HCT116 (cell line): Measurements from ENCODE around the gene IRF9. TPM values are rescaled to one million over a fixed set of nuclear protein-coding genes. Genes with fewer than 3 reads are reported as not detected.

Experiments used
- ATAC-seq: fragments of 200-7000 bp; cut with Tn5 transposase; 2 replicates; pipeline ENCODE4 v1.9.1; 2020; ENCODE audit warnings: mild to moderate bottlenecking, moderate library complexity
- BruUV-seq: library from RNA; stranded (reverse); fragments of 400-500 nt; replicated peaks from 2 replicates; lab custom pipeline; 2021; lab: Mats Ljungman, UMichigan
- CTCF ChIA-PET: fragments of 300-600 bp; sonication (Branson Sonifier 250); formaldehyde crosslinking; loops from one replicate; lab custom pipeline; 2021; ENCODE audit warnings: antibody characterized with exemption; lab: Charles Lee
- POLR2A ChIA-PET: fragments of 300-600, 350-600 bp; sonication (Branson Sonifier 250); formaldehyde crosslinking; loops from one replicate; lab custom pipeline; 2021; ENCODE audit warnings: antibody characterized with exemption; lab: Charles Lee
- RAD21 ChIA-PET, 2 experiments: fragments of 300-600 bp; sonication (Branson Sonifier 250); formaldehyde crosslinking; loops; one replicate each; lab custom pipeline; 2023; ENCODE audit warnings: low total read pairs in 2 of 2; ENCODE audit not compliant: uncharacterized antibody in 2 of 2, unreplicated experiment in 2 of 2, low non-redundant PET in 1 of 2; lab: Charles Lee
- DNase-seq: peaks from one replicate; pipeline ENCODE4 v3.0.0-alpha.2; 2010; ENCODE audit warnings: low read depth, low spot score
- H2AFZ ChIP-seq: fragments of 200-600 bp; shearing (Covaris generic), sonication (generic); 2 replicates; pipeline ENCODE4 v1.6.1; 2017; ENCODE audit warnings: low read depth, mixed run types, mixed read lengths, antibody characterized with exemption, low read length; ENCODE audit not compliant: poor library complexity, severe bottlenecking
- H3K27ac ChIP-seq: 2 replicates; pipeline ENCODE4 v1.5.1; 2012; ENCODE audit warnings: low read depth, low read length
- H3K27me3 ChIP-seq: fragments of 200-600 bp; sonication (generic); 2 replicates; pipeline ENCODE4 v1.6.1; 2016; ENCODE audit warnings: mixed run types, low read length, mixed read lengths; ENCODE audit not compliant: insufficient read depth
- H3K36me3 ChIP-seq, 2 experiments: fragments of 200-500 bp in 1 of 2; fragments of 200-600 bp in 1 of 2; sonication (Bioruptor generic) in 1 of 2; sonication (generic) in 1 of 2; 2 replicates each; pipeline versions ENCODE4 v1.5.1 to v1.6.1; 2014 to 2016; ENCODE audit warnings: low read length in 2 of 2, inconsistent platforms in 1 of 2, mixed read lengths in 1 of 2, mixed run types in 1 of 2; ENCODE audit not compliant: insufficient read depth in 2 of 2, control insufficient read depth in 1 of 2
- H3K4me1 ChIP-seq, 2 experiments: fragments of 200-600 bp in 1 of 2; sonication (generic) in 1 of 2; 2 replicates each; pipeline versions ENCODE4 v1.5.1 to v1.6.1; 2012 to 2017; ENCODE audit warnings: low read length in 2 of 2, inconsistent platforms in 1 of 2, mild to moderate bottlenecking in 1 of 2, mixed read lengths in 1 of 2, mixed run types in 1 of 2, moderate library complexity in 1 of 2; ENCODE audit not compliant: insufficient read depth in 2 of 2, control insufficient read depth in 1 of 2
- H3K4me2 ChIP-seq: fragments of 200-600 bp; sonication (generic); 2 replicates; pipeline ENCODE4 v1.6.1; 2017; ENCODE audit warnings: mixed run types, low read length, mixed read lengths
- H3K4me3 ChIP-seq, 2 experiments: fragments of 200-600 bp in 1 of 2; sonication (generic) in 1 of 2; replicated peaks in 1 of 2; 2 replicates each; pipeline ENCODE4 v1.5.1; 2011 to 2016; ENCODE audit warnings: low read length in 2 of 2, control low read depth in 1 of 2, low read depth in 1 of 2, mild to moderate bottlenecking in 1 of 2, mixed read lengths in 1 of 2, mixed run types in 1 of 2
- H3K79me2 ChIP-seq: fragments of 200-600 bp; sonication (generic); 2 replicates; pipeline ENCODE4 v1.6.1; 2017; ENCODE audit warnings: mild to moderate bottlenecking, mixed run types, low read length, moderate library complexity, mixed read lengths; ENCODE audit not compliant: insufficient read depth
- H3K9ac ChIP-seq: fragments of 200-600 bp; sonication (generic); 2 replicates; pipeline ENCODE4 v1.6.1; 2016; ENCODE audit warnings: low read length, mixed read lengths
- H3K9me2 ChIP-seq: fragments of 200-600 bp; sonication (generic), shearing (Covaris generic); 2 replicates; pipeline ENCODE4 v1.6.1; 2017; ENCODE audit warnings: mixed run types, mild to moderate bottlenecking, moderate library complexity; ENCODE audit not compliant: insufficient read depth
- H3K9me3 ChIP-seq, 2 experiments: fragments of 200-500 bp in 1 of 2; fragments of 200-600 bp in 1 of 2; sonication (Bioruptor generic) in 1 of 2; sonication (generic) in 1 of 2; 2 replicates each; pipeline ENCODE4 v1.6.1; 2014 to 2017; ENCODE audit warnings: low read length in 2 of 2, mixed read lengths in 2 of 2, inconsistent platforms in 1 of 2, low read depth in 1 of 2, mild to moderate bottlenecking in 1 of 2, mixed run types in 1 of 2, moderate library complexity in 1 of 2; ENCODE audit not compliant: control insufficient read depth in 1 of 2, insufficient read depth in 1 of 2
- H4K20me1 ChIP-seq: fragments of 200-600 bp; sonication (generic), shearing (Covaris generic); 2 replicates; pipeline ENCODE4 v1.6.1; 2017; ENCODE audit warnings: mixed run types, mild to moderate bottlenecking, moderate library complexity; ENCODE audit not compliant: insufficient read depth
- CBX3 ChIP-seq: IDR thresholded peaks from 2 replicates; pipeline ENCODE4 v1.6.1; 2012; ENCODE audit warnings: low read depth
- CEBPB ChIP-seq: IDR thresholded peaks from 2 replicates; pipeline ENCODE4 v1.6.1; 2012; ENCODE audit warnings: low read depth
- EGR1 ChIP-seq: IDR thresholded peaks from 2 replicates; pipeline ENCODE4 v1.6.1; 2012; ENCODE audit warnings: low read depth
- EZH2 ChIP-seq: fragments of 200-600 bp; sonication (generic); IDR thresholded peaks from 2 replicates; pipeline ENCODE4 v1.6.1; 2017; ENCODE audit warnings: antibody characterized with exemption, mixed run types
- EZH2phosphoT487 ChIP-seq: fragments of 200-600 bp; IDR thresholded peaks from 2 replicates; pipeline ENCODE4 v1.6.1; 2018; ENCODE audit warnings: antibody characterized with exemption, borderline replicate concordance
- FOSL1 ChIP-seq: IDR thresholded peaks from 2 replicates; pipeline ENCODE4 v1.6.1; 2012; ENCODE audit warnings: low read depth
- POLR2A ChIP-seq: IDR thresholded peaks from 2 replicates; pipeline ENCODE4 v1.7.0; 2011; ENCODE audit warnings: borderline replicate concordance; ENCODE audit not compliant: insufficient read depth, insufficient read length; ENCODE audit errors: extremely low read depth
- POLR2AphosphoS5 ChIP-seq: IDR thresholded peaks from 2 replicates; pipeline ENCODE4 v1.6.1; 2011; ENCODE audit warnings: mild to moderate bottlenecking, low read depth, low read length, moderate library complexity
- RAD21 ChIP-seq: IDR thresholded peaks from 2 replicates; pipeline ENCODE4 v1.6.1; 2012; ENCODE audit warnings: low read depth, mild to moderate bottlenecking
- SIN3A ChIP-seq: IDR thresholded peaks from 2 replicates; pipeline ENCODE4 v1.6.1; 2012; ENCODE audit warnings: low read depth
- SP1 ChIP-seq: IDR thresholded peaks from 2 replicates; pipeline ENCODE4 v1.6.1; 2012; ENCODE audit warnings: low read depth
- SRF ChIP-seq: IDR thresholded peaks from 2 replicates; pipeline ENCODE4 v1.6.1; 2012; ENCODE audit warnings: low read depth
- YY1 ChIP-seq: IDR thresholded peaks from 2 replicates; pipeline ENCODE4 v1.6.1; 2011; ENCODE audit warnings: low read length, low read depth, moderate library complexity, mild to moderate bottlenecking; ENCODE audit not compliant: insufficient replicate concordance; ENCODE audit errors: extremely low read depth
- ZNF274 ChIP-seq: fragments of 200-500 bp; sonication (Bioruptor generic); IDR thresholded peaks from 2 replicates; pipeline ENCODE4 v1.6.1; 2014; ENCODE audit warnings: mild to moderate bottlenecking, low read depth, low read length, inconsistent platforms
- intact Hi-C: fragments of 100-400 bp; cut with micrococcal nuclease; formaldehyde crosslinking; loops from 2 replicates; pipeline ENCODE4 v1.10.0; 2022
- total RNA-seq: library from RNA; stranded (reverse); gene quantifications from one replicate; pipeline ENCODE4 v1.2.1, GENCODE V29; 2021; ENCODE audit not compliant: unreplicated experiment
- TF ChIP-seq, protein P1 (sequence below): IDR thresholded peaks from 2 replicates; pipeline ENCODE4 v1.6.1; 2012
- TF ChIP-seq, protein P2 (sequence below): IDR thresholded peaks from 2 replicates; pipeline ENCODE4 v1.6.1; 2011; ENCODE audit warnings: mild to moderate bottlenecking, low read length, moderate library complexity; ENCODE audit not compliant: insufficient replicate concordance; ENCODE audit errors: extremely low read depth
- TF ChIP-seq, protein P3 (sequence below), 3 experiments: fragments of 200-600 bp in 1 of 3; sonication (generic) in 1 of 3; IDR thresholded peaks in 2 of 3; conservative IDR thresholded peaks in 1 of 3; 2 replicates each; pipeline ENCODE4 v1.5.1; 2012 to 2017; ENCODE audit warnings: low read depth in 2 of 3, low read length in 2 of 3, antibody characterized with exemption in 1 of 3, borderline replicate concordance in 1 of 3, control low read depth in 1 of 3, mild to moderate bottlenecking in 1 of 3, mixed read lengths in 1 of 3, mixed run types in 1 of 3, moderate library complexity in 1 of 3; ENCODE audit not compliant: insufficient read depth in 1 of 3

The IRF9 gene
- total RNA-seq, 1 experiment from 2014 or later: 21.7 TPM

DNA sequence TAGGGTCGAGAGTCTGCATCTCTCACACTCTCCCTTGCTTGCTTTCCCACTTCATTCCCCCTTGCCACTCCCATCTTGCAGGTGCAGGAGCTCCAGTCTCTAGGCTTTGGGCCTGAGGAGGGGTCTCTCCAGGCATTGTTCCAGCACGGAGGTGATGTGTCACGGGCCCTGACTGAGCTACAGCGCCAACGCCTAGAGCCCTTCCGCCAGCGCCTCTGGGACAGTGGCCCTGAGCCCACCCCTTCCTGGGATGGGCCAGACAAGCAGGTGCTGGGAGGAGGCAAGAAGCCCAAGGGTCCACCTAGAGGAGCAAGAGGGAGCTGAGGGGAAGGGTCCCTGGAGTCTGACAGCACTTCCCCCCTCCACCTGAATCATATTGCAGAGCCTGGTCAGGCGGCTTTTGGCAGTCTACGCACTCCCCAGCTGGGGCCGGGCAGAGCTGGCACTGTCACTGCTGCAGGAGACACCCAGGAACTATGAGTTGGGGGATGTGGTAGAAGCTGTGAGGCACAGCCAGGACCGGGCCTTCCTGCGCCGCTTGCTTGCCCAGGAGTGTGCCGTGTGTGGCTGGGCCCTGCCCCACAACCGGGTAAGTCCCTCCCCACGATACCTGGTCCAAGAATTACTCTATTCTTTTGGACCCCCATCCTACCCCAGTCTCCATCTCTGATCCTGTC is 9.5 kb upstream of the IRF9 start:
- H3K27ac ChIP-seq: no peak overlapping the region
- POLR2A ChIA-PET: interaction anchor here (1.8 kb wide), 1 partner anchor 10 kb away, joined by 4 read pairs; the partner anchor contains the start of gene EMC9
- H3K4me1 ChIP-seq: peaks cover 5 to 7% of the 10 kb centered on the region in 2 experiments
- H3K4me3 ChIP-seq: no peak overlapping the region
- TF ChIP-seq SRF: no peak
- TF ChIP-seq POLR2A: no peak
- no peak for TF ChIP-seq EZH2
- ATAC-seq (no peak), DNase-seq (no peak)
- CTCF ChIA-PET: no interaction called here
- RAD21 ChIA-PET: no interaction called here
- no TSS peak for BruUV-seq
- no peaks in the 10 kb centered on the region for H3K9me3 ChIP-seq
- H4K20me1 ChIP-seq: no peaks in the 10 kb centered on the region
- intact Hi-C loops: no loop called here
- H3K79me2 ChIP-seq: peaks cover 36% of the 10 kb centered on the region
- no peak overlapping the region for H3K4me2 ChIP-seq
- no peaks in the 10 kb centered on the region for H3K27me3 ChIP-seq
- H2AFZ ChIP-seq: no peak overlapping the region
- H3K36me3 ChIP-seq: peaks cover 39 to 48% of the 10 kb centered on the region in 2 experiments
- H3K9me2 ChIP-seq: no peaks in the 10 kb centered on the region
- no peak overlapping the region for H3K9ac ChIP-seq

DNA sequence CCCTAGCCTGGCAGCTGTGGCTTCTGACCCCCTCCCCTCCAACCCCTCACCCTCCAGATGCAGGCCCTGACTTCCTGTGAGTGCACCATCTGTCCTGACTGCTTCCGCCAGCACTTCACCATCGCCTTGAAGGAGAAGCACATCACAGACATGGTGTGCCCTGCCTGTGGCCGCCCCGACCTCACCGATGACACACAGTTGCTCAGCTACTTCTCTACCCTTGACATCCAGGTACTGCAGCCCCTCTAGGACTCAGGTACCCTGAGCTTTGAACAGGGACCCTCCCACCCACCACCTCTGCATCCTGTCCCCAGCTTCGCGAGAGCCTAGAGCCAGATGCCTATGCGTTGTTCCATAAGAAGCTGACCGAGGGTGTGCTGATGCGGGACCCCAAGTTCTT is 6.0 kb upstream of the IRF9 start:
- Histone ChIP-seq H3K9ac (no peak overlapping the region), H3K4me3 (no peak overlapping the region), H4K20me1 (no peaks in the 10 kb centered on the region), H3K9me2 (no peaks in the 10 kb centered on the region), H2AFZ (no peak overlapping the region), H3K4me2 (no peak overlapping the region), H3K4me1 (peaks cover under 1% of the 10 kb centered on the region in 2 experiments; a peak in 2 of 4 replicates), H3K27me3 (no peaks in the 10 kb centered on the region), H3K79me2 (peaks cover 8% of the 10 kb centered on the region; the same call in 1 of the 2 replicates), H3K36me3 (peaks cover 46 to 57% of the 10 kb centered on the region in 2 experiments), H3K9me3 (no peaks in the 10 kb centered on the region), H3K27ac (no peak overlapping the region)
- intact Hi-C loops: no loop called here
- ChIA-PET RAD21 (no interaction called here), POLR2A (interaction anchor here (1.0 kb wide), 1 partner anchor 41 kb away, joined by 3 read pairs; the partner anchor contains the start of gene DCAF11), CTCF (interaction anchor here (1.9 kb wide), 1 partner anchor 9 kb away, joined by 7 read pairs; the partner anchor contains the start of gene PSME2)
- ATAC-seq: no peak
- no TSS peak for BruUV-seq
- no peak for DNase-seq
- TF ChIP-seq, protein P1, sequence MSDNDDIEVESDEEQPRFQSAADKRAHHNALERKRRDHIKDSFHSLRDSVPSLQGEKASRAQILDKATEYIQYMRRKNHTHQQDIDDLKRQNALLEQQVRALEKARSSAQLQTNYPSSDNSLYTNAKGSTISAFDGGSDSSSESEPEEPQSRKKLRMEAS: no peak
- TF ChIP-seq CBX3 (no peak), SRF (no peak), SIN3A (no peak), SP1 (no peak), CEBPB (no peak), FOSL1 (no peak), ZNF274 (no peak), POLR2AphosphoS5 (no peak), EGR1 (no peak), POLR2A (no peak), EZH2phosphoT487 (no peak), RAD21 (no peak), YY1 (no peak)
- TF ChIP-seq, protein P2, sequence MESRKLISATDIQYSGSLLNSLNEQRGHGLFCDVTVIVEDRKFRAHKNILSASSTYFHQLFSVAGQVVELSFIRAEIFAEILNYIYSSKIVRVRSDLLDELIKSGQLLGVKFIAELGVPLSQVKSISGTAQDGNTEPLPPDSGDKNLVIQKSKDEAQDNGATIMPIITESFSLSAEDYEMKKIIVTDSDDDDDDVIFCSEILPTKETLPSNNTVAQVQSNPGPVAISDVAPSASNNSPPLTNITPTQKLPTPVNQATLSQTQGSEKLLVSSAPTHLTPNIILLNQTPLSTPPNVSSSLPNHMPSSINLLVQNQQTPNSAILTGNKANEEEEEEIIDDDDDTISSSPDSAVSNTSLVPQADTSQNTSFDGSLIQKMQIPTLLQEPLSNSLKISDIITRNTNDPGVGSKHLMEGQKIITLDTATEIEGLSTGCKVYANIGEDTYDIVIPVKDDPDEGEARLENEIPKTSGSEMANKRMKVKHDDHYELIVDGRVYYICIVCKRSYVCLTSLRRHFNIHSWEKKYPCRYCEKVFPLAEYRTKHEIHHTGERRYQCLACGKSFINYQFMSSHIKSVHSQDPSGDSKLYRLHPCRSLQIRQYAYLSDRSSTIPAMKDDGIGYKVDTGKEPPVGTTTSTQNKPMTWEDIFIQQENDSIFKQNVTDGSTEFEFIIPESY: no peak
- TF ChIP-seq, protein P3, sequence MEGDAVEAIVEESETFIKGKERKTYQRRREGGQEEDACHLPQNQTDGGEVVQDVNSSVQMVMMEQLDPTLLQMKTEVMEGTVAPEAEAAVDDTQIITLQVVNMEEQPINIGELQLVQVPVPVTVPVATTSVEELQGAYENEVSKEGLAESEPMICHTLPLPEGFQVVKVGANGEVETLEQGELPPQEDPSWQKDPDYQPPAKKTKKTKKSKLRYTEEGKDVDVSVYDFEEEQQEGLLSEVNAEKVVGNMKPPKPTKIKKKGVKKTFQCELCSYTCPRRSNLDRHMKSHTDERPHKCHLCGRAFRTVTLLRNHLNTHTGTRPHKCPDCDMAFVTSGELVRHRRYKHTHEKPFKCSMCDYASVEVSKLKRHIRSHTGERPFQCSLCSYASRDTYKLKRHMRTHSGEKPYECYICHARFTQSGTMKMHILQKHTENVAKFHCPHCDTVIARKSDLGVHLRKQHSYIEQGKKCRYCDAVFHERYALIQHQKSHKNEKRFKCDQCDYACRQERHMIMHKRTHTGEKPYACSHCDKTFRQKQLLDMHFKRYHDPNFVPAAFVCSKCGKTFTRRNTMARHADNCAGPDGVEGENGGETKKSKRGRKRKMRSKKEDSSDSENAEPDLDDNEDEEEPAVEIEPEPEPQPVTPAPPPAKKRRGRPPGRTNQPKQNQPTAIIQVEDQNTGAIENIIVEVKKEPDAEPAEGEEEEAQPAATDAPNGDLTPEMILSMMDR (IDR thresholded peaks at IDR 0.05 in 2 of 3, conservative IDR thresholded peaks at IDR 0.05 in 1 of 3; ENCODE audit: borderline replicate concordance in 1 of 3, insufficient read depth in 1 of 3, low read depth in 2 of 3, low read length in 2 of 3): no peak
